T-cell (primary cell): ENCODE measurements around the gene MORN5. TPM values are rescaled to one million over a fixed set of nuclear protein-coding genes. Genes with fewer than 3 reads are reported as not detected.
A peak's percentile ranks its signal among the peaks of the same experiment; 100 is the strongest.

Source experiments
- ATAC-seq, 4 experiments: fragments of 200-7000 bp in 3 of 4; fragments of 150-1000 bp in 1 of 4; cut with Tn5 transposase; replicated peaks in 1 of 4; 1 replicate in 3 of 4; 2 replicates in 1 of 4; pipeline ENCODE4 v1.10.0; 2021; ENCODE audit warnings: moderate library complexity in 3 of 4, mild to moderate bottlenecking in 2 of 4, moderate number of reproducible peaks in 1 of 4
- CTCF ChIA-PET, 2 donors: fragments of 300-600 bp; sonication (Branson Sonifier 250); formaldehyde crosslinking; loops; one replicate each; lab custom pipeline; 2022; ENCODE audit warnings: antibody characterized with exemption in 2 of 2; lab: Charles Lee
- POLR2A ChIA-PET, 2 donors: fragments of 300-600 bp; sonication (Branson Sonifier 250); formaldehyde crosslinking; loops; one replicate each; lab custom pipeline; 2022; ENCODE audit warnings: antibody characterized with exemption in 2 of 2; lab: Charles Lee
- DNase-seq, 35 experiments: peaks; one replicate each; pipeline versions ENCODE4 v3.0.0 to v3.0.0-alpha.2; 2013 to 2023
- H3K27ac ChIP-seq: one replicate; pipeline ENCODE4 v1.5.1; 2013; ENCODE audit warnings: low read length
- H3K27me3 ChIP-seq, 2 experiments: replicated peaks in 1 of 2; 1 replicate in 1 of 2; 2 replicates in 1 of 2; pipeline versions ENCODE4 v1.6.1 to v1.7.0; 2013; ENCODE audit warnings: low read length in 1 of 2, mixed read lengths in 1 of 2; ENCODE audit not compliant: control insufficient read depth in 2 of 2, insufficient read depth in 2 of 2; ENCODE audit errors: extremely low read depth in 1 of 2
- H3K36me3 ChIP-seq, 2 donors: 1 replicate in 1 of 2; 2 replicates in 1 of 2; pipeline versions ENCODE4 v1.6.1 to v1.7.0; 2013; ENCODE audit warnings: low read length in 1 of 2; ENCODE audit not compliant: control insufficient read depth in 2 of 2, insufficient read depth in 1 of 2; ENCODE audit errors: extremely low read depth in 1 of 2
- H3K4me1 ChIP-seq, 2 experiments: 1 replicate in 1 of 2; 2 replicates in 1 of 2; pipeline versions ENCODE4 v1.6.1 to v1.7.0; 2013; ENCODE audit warnings: low read length in 2 of 2, mixed read lengths in 1 of 2; ENCODE audit not compliant: insufficient read depth in 2 of 2, control insufficient read depth in 1 of 2; ENCODE audit errors: extremely low read depth in 1 of 2
- H3K4me3 ChIP-seq, 2 donors: 1 replicate in 1 of 2; 2 replicates in 1 of 2; pipeline versions ENCODE4 v1.5.1 to v1.7.0; 2013; ENCODE audit warnings: mild to moderate bottlenecking in 2 of 2, low read length in 1 of 2, moderate library complexity in 1 of 2; ENCODE audit not compliant: control insufficient read depth in 1 of 2; ENCODE audit errors: extremely low read depth in 1 of 2
- H3K9me3 ChIP-seq: 2 replicates; pipeline ENCODE4 v1.7.0; 2013
- H3K27ac Mint-ChIP-seq, 2 donors: one replicate each; pipeline ENCODE4 v1.8.0; 2020 to 2021; ENCODE audit warnings: mild to moderate bottlenecking in 2 of 2, mixed read lengths in 2 of 2
- H3K27me3 Mint-ChIP-seq, 2 donors: one replicate each; pipeline ENCODE4 v1.8.0; 2021 to 2022; ENCODE audit warnings: mixed read lengths in 2 of 2
- H3K36me3 Mint-ChIP-seq: one replicate; pipeline ENCODE4 v1.8.0; 2021; ENCODE audit warnings: mixed read lengths
- H3K4me1 Mint-ChIP-seq, 3 donors: one replicate each; pipeline ENCODE4 v1.8.0; 2020 to 2022; ENCODE audit warnings: mixed read lengths in 3 of 3, mild to moderate bottlenecking in 1 of 3
- H3K4me3 Mint-ChIP-seq, 3 donors: one replicate each; pipeline ENCODE4 v1.8.0; 2020 to 2022; ENCODE audit warnings: mild to moderate bottlenecking in 3 of 3, mixed read lengths in 3 of 3, moderate library complexity in 3 of 3
- H3K9me3 Mint-ChIP-seq, 3 donors: one replicate each; pipeline ENCODE4 v1.8.0; 2020 to 2022; ENCODE audit warnings: mixed read lengths in 3 of 3
- WGBS: methylation state at CpG from one replicate; pipeline ENCODE4 v1.1.5; 2013; ENCODE audit warnings: missing lambda C conversion rate; ENCODE audit not compliant: insufficient coverage; 5-methylcytosine and 5-hydroxymethylcytosine counted together
- total RNA-seq, 35 experiments: library from RNA in 6 of 35; stranded (reverse) in 6 of 35; fragments of 120-200 nt in 1 of 35; gene quantifications; one replicate each; pipeline versions ENCODE4 v1.2.1 to v1.2.4 and lab custom pipeline; 2013 to 2026

MORN5 gene
- total RNA-seq, 5 donors from 2014 or later (not counting 1 experiment from before 2014, with no cell fraction given): not detected

DNA sequence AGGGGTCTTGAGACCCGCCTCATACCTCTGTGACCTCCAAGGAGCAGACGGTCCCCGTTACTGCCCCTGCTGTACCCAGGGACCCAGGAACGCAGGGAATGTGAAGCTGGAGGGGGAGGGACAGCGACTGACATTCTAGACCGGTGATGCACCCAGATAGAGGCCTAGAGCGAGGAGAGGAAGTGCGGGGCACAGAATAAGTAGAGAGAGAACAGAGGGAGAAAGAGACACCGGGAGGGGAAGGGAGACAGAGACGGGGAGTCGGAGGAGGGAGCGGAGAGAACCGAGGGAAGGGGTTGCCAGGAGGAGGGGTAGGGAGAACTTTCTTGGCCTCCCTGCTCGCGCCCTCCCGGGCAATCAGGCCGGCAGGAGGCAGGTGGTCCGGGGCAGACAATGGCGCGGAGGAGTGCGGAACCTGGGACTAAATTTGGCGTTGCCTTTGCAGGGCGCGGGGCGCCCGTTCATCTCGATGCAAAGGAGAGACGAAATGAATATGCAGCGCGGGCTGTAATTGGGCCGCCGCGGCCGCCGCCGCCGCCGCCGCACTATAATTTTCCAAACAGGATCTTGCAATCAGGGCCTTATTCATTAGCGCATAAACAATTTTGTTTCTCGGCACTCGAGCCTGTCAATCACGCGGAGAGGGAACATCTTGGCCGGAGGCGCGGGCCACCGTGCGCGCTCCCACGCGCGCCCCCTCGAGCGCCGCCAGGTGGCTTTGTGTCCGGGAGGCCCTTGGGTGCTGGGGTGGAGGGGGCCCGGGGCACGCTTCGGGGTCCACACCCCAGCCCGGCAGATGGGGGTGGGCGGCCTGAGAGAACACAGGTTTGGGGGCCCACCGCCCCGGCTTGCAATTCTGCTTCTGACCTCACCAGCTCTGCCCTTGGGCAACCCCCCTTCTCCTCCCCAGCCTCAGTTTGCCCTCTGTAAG, 33.1 kb upstream of the MORN5 start:
- POLR2A ChIA-PET: no interaction called here
- peak overlapping the region in 1 of 2 donors; percentile 59 for H3K27ac Mint-ChIP-seq

DNA sequence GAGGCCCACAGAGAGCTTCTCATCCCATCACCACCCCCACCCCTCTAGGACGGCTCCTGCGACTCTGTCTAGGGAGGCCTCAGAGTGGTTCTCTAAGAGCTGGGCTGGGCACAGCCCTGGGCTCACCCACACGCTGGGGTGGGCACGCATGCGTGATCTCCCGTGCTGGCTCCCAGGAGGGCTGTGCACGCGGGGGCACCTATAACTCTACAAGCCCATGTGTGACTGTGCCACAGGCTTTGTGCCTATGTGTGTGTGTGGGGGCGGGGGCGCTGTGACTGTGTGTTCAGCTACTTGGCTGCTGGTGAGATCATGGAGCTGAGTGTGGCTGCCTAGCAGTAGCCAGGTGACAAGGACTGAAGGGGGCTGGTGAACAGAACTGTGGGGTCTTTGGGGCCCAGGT, 32.3 kb upstream of the MORN5 start:
- peak overlapping the region in 1 of 2 donors; percentile 59 for H3K27ac Mint-ChIP-seq
- H3K4me3 ChIP-seq: no peak overlapping the region
- H3K27me3 ChIP-seq: peaks cover 0 to 82% of the 10 kb centered on the region in 2 experiments
- H3K27ac ChIP-seq: no peak overlapping the region
- H3K4me1 Mint-ChIP-seq: peaks cover 15 to 46% (median 19%) of the 10 kb centered on the region in 3 donors
- peak in 1 of 35 experiments; percentile 11 for DNase-seq
- POLR2A ChIA-PET: no interaction called here
- peak overlapping the region in 1 of 3 donors; percentile 75 for H3K4me3 Mint-ChIP-seq
- ATAC-seq: no peak
- peaks cover 0 to 44% of the 10 kb centered on the region in 2 experiments for H3K4me1 ChIP-seq
- no peaks in the 10 kb centered on the region for H3K9me3 ChIP-seq
- no peaks in the 10 kb centered on the region for H3K9me3 Mint-ChIP-seq
- WGBS: 84% methylated on average over 10 of the region's 10 CpGs
- H3K36me3 ChIP-seq: no peaks in the 10 kb centered on the region
- CTCF ChIA-PET: interaction anchor here (0.6 to 1.3 kb wide), 5 partner anchors 9 to 224 kb away, joined by 3 to 6 read pairs (median 3); no protein-coding TSS in a partner anchor
- H3K27me3 Mint-ChIP-seq: peaks cover 28 to 32% of the 10 kb centered on the region in 2 donors
- H3K36me3 Mint-ChIP-seq: no peaks in the 10 kb centered on the region

More for the DNA sequence above, 33.1 kb upstream of the MORN5 start:
- CTCF ChIA-PET: interaction anchor here (0.6 to 2.9 kb wide), 8 partner anchors 18 to 680 kb away, joined by 3 to 27 read pairs (median 4); no protein-coding TSS in a partner anchor
- no peaks in the 10 kb centered on the region for H3K36me3 Mint-ChIP-seq
- peaks cover 28 to 29% of the 10 kb centered on the region in 2 donors for H3K27me3 Mint-ChIP-seq
- H3K4me1 Mint-ChIP-seq: peaks cover 15 to 46% (median 19%) of the 10 kb centered on the region in 3 donors
- peak overlapping the region; percentile 65 to 75 (median 68) for H3K4me3 Mint-ChIP-seq
- DNase-seq (no peak), ATAC-seq (no peak)
- 8% methylated on average over 43 of the region's 64 CpGs for WGBS
- Histone ChIP-seq H3K27me3 (peaks cover 0 to 84% of the 10 kb centered on the region in 2 experiments), H3K36me3 (no peaks in the 10 kb centered on the region), H3K4me1 (peaks cover 0 to 44% of the 10 kb centered on the region in 2 experiments), H3K27ac (no peak overlapping the region), H3K4me3 (peak overlapping the region in 1 of 2 donors; percentile 53), H3K9me3 (no peaks in the 10 kb centered on the region)
- no peaks in the 10 kb centered on the region for H3K9me3 Mint-ChIP-seq

DNA sequence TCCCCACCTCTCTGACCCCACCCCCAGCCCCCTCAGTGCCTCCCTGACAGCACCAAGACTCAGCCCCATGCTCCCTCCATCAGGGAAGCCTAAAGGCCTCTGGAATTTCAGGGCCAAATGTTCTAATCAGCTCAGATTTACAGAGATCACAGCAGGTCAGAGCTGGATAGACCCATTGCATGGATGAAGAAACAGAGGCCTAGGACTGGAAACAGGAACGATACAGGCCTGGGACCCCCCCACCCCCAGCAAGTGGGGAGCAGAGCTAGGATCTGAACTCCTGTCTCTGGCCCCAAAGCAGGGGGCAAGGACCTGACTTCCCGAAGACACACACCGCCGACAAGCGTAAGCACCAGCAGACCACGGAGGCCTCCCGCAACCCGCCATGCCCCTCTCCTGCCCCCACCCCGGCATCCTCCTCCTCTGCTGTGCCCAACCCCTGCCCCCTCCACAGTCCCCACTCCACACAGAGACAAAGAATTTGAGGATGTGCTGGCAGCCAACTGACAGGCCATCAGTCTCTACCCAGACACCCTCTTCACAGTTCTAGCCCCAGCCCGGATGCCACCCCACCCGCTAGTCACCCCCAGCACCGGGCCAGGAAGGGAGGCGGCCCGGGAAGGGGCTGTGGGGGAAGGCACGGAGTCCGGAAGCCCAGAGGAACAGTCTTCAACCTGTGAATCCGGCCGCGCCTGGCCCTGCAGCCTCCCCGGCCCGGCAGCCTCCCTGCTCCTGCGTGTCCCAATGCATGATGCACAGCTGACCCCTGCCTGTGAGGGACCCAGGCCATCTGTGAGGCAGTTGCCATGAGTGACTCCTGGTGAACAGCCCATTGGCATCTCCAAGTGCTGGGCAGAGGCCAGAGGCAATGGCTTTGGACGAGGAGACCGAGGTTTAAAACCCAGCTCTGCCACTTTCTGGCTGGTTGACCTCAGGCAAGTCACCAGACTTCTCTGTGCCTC, 31.4 kb upstream of the MORN5 start:
- H3K36me3 Mint-ChIP-seq: no peaks in the 10 kb centered on the region
- no peak overlapping the region for H3K4me3 ChIP-seq
- peak overlapping the region in 1 of 2 donors; percentile 70 for H3K27ac Mint-ChIP-seq
- no peaks in the 10 kb centered on the region for H3K9me3 Mint-ChIP-seq
- DNase-seq (peak in 11 of 35 experiments; percentile 7 to 35 (median 14)), ATAC-seq (peak in 3 of 4 experiments; percentile 44 to 58 (median 55))
- H3K27me3 Mint-ChIP-seq: peaks cover 28 to 32% of the 10 kb centered on the region in 2 donors
- peaks cover 15 to 41% (median 15%) of the 10 kb centered on the region in 3 donors for H3K4me1 Mint-ChIP-seq
- WGBS: 65% methylated on average over 18 of the region's 24 CpGs
- H3K36me3 ChIP-seq: no peaks in the 10 kb centered on the region
- H3K9me3 ChIP-seq: no peaks in the 10 kb centered on the region
- H3K4me1 ChIP-seq: peaks cover 0 to 39% of the 10 kb centered on the region in 2 experiments
- peak overlapping the region in 1 of 3 donors; percentile 75 for H3K4me3 Mint-ChIP-seq
- CTCF ChIA-PET: interaction anchor here (0.6 to 1.3 kb wide), 4 partner anchors 71 to 767 kb away, joined by 3 to 5 read pairs (median 4); no protein-coding TSS in a partner anchor
- no peak overlapping the region for H3K27ac ChIP-seq
- POLR2A ChIA-PET: no interaction called here
- H3K27me3 ChIP-seq: peaks cover 0 to 75% of the 10 kb centered on the region in 2 experiments

DNA sequence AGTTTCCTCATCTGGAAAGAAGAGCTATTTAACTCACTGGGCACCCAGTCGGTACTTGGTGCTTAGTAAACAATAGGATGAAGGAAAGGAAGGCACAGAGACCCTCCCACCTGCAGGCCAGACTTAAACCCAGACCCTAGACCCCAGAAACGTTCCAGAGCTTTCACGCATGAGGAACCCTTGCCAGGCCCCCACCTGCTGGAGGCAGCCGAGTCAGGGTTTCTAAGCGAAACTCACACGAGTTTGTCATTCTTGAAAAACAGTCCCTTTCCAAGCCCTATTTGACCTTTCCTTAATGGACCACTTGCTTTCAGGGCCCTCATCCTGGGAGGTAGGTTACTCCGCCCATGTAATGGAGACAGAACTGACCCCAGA, 30.8 kb upstream of the MORN5 start:
- Histone ChIP-seq H3K4me3 (no peak overlapping the region), H3K4me1 (peaks cover 0 to 39% of the 10 kb centered on the region in 2 experiments), H3K27me3 (peaks cover 0 to 70% of the 10 kb centered on the region in 2 experiments), H3K27ac (no peak overlapping the region), H3K36me3 (no peaks in the 10 kb centered on the region), H3K9me3 (no peaks in the 10 kb centered on the region)
- H3K9me3 Mint-ChIP-seq: no peaks in the 10 kb centered on the region
- ATAC-seq (no peak), DNase-seq (no peak)
- WGBS: 89% methylated on average over 5 of the region's 7 CpGs
- CTCF ChIA-PET: no interaction called here
- POLR2A ChIA-PET: no interaction called here
- H3K4me1 Mint-ChIP-seq: peaks cover 15 to 41% (median 15%) of the 10 kb centered on the region in 3 donors
- peak overlapping the region in 1 of 2 donors; percentile 70 for H3K27ac Mint-ChIP-seq
- no peak overlapping the region for H3K4me3 Mint-ChIP-seq
- no peaks in the 10 kb centered on the region for H3K36me3 Mint-ChIP-seq
- peaks cover 28 to 32% of the 10 kb centered on the region in 2 donors for H3K27me3 Mint-ChIP-seq

DNA sequence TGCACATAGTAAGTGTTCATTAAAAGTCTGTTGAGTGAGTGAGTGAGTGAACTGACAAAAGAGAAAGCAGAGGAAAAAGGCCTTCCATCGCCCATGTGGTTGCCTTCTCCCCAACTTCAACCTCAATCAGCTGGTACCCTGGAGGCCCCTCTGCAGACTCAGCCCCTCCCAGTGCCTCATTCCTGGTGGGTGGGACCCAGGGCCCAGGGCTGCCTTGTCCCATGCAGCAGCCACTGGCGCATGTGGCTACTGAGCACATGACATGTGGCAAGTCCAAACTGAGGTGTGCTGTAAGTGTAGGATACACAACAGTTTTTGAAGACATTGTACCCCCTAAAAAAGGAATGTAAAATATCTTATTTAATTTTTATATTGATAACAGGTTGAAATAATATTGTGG, 29.7 kb upstream of the MORN5 start:
- ChIA-PET POLR2A (no interaction called here), CTCF (no interaction called here)
- H3K27ac ChIP-seq: no peak overlapping the region
- H3K27ac Mint-ChIP-seq: no peak overlapping the region
- H3K27me3 Mint-ChIP-seq: peaks cover 18 to 26% of the 10 kb centered on the region in 2 donors
- no CpG with 5 or more reads among the region's 2 CpGs for WGBS
- H3K4me1 Mint-ChIP-seq: peaks cover 14 to 40% (median 14%) of the 10 kb centered on the region in 3 donors
- H3K4me3 ChIP-seq: no peak overlapping the region
- DNase-seq (peak in 1 of 35 experiments; percentile 12), ATAC-seq (no peak)
- peaks cover 0 to 36% of the 10 kb centered on the region in 2 experiments for H3K4me1 ChIP-seq
- peaks cover 0 to 60% of the 10 kb centered on the region in 2 experiments for H3K27me3 ChIP-seq
- no peaks in the 10 kb centered on the region for H3K36me3 Mint-ChIP-seq
- no peak overlapping the region for H3K4me3 Mint-ChIP-seq
- no peaks in the 10 kb centered on the region for H3K9me3 Mint-ChIP-seq
- no peaks in the 10 kb centered on the region for H3K36me3 ChIP-seq
- H3K9me3 ChIP-seq: no peaks in the 10 kb centered on the region
